Neuronal stem cell (in vitro differentiated cells): Measurements from ENCODE around the gene SPSB2.
"Not testable (repeated sequence)": the region's sequence is repeated elsewhere in the genome, so short reads cannot be mapped to it uniquely, and the experiment has no call there.

Experiments
- DNase-seq: peaks from one replicate; pipeline ENCODE4 v3.0.0-alpha.2; 2013; ENCODE audit warnings: low spot score
- H2AFZ ChIP-seq: one replicate; pipeline ENCODE4 v1.6.1; 2013; ENCODE audit warnings: mild to moderate bottlenecking, low read length, inconsistent platforms
- H2AK5ac ChIP-seq: 2 replicates; pipeline ENCODE4 v1.6.1; 2013; ENCODE audit warnings: low read depth, mild to moderate bottlenecking, inconsistent platforms, low read length, moderate library complexity, mixed read lengths
- H2BK120ac ChIP-seq: 2 replicates; pipeline ENCODE4 v1.6.1; 2013; ENCODE audit warnings: low read depth, mild to moderate bottlenecking, inconsistent platforms, low read length, moderate library complexity, mixed read lengths
- H2BK12ac ChIP-seq: one replicate; pipeline ENCODE4 v1.6.1; 2013; ENCODE audit warnings: low read length, inconsistent platforms
- H2BK15ac ChIP-seq: 2 replicates; pipeline ENCODE4 v1.6.1; 2013; ENCODE audit warnings: mild to moderate bottlenecking, low read length, inconsistent platforms, mixed read lengths
- H2BK5ac ChIP-seq: one replicate; pipeline ENCODE4 v1.6.1; 2013; ENCODE audit warnings: inconsistent platforms, mild to moderate bottlenecking, low read length, moderate library complexity
- H3K14ac ChIP-seq: one replicate; pipeline ENCODE4 v1.6.1; 2013; ENCODE audit warnings: low read length, inconsistent platforms
- H3K18ac ChIP-seq: 2 replicates; pipeline ENCODE4 v1.6.1; 2013; ENCODE audit warnings: low read length, inconsistent platforms
- H3K23ac ChIP-seq: 2 replicates; pipeline ENCODE4 v1.6.1; 2013; ENCODE audit warnings: low read depth, mild to moderate bottlenecking, mixed read lengths, low read length, inconsistent platforms; ENCODE audit not compliant: poor library complexity
- H3K27ac ChIP-seq: replicated peaks from 3 replicates; pipeline ENCODE4 v1.5.1; 2013; ENCODE audit warnings: low read length, inconsistent platforms
- H3K27me3 ChIP-seq, 3 experiments: 2 replicates each; pipeline ENCODE4 v1.6.1; 2013; ENCODE audit warnings: low read length in 3 of 3, mild to moderate bottlenecking in 2 of 3, inconsistent platforms in 1 of 3, low read depth in 1 of 3, mixed read lengths in 1 of 3, moderate library complexity in 1 of 3; ENCODE audit not compliant: control insufficient read depth in 3 of 3, insufficient read depth in 3 of 3
- H3K36me3 ChIP-seq, 2 donors: replicated peaks in 1 of 2; 2 replicates each; pipeline ENCODE4 v1.6.1; 2013; ENCODE audit warnings: low read length in 2 of 2; ENCODE audit not compliant: control insufficient read depth in 2 of 2, insufficient read depth in 2 of 2
- H3K4ac ChIP-seq: 2 replicates; pipeline ENCODE4 v1.6.1; 2013; ENCODE audit warnings: inconsistent platforms, mild to moderate bottlenecking, low read length, moderate library complexity
- H3K4me1 ChIP-seq, 2 donors: 1 replicate in 1 of 2; 2 replicates in 1 of 2; pipeline ENCODE4 v1.6.1; 2013; ENCODE audit warnings: low read length in 2 of 2, low read depth in 1 of 2; ENCODE audit not compliant: control insufficient read depth in 2 of 2, insufficient read depth in 1 of 2
- H3K4me2 ChIP-seq: one replicate; pipeline ENCODE4 v1.6.1; 2013; ENCODE audit warnings: mild to moderate bottlenecking, low read length, inconsistent platforms; ENCODE audit not compliant: insufficient read depth, poor library complexity, severe bottlenecking
- H3K4me3 ChIP-seq, 2 donors: 2 replicates each; pipeline ENCODE4 v1.5.1; 2013; ENCODE audit warnings: low read length in 2 of 2, mild to moderate bottlenecking in 2 of 2, inconsistent platforms in 1 of 2, moderate library complexity in 1 of 2
- H3K79me1 ChIP-seq: one replicate; pipeline ENCODE4 v1.6.1; 2013; ENCODE audit warnings: low read depth, mild to moderate bottlenecking, inconsistent platforms, low read length, moderate library complexity
- H3K9ac ChIP-seq: one replicate; pipeline ENCODE4 v1.6.1; 2013; ENCODE audit warnings: mild to moderate bottlenecking, low read depth, low read length, inconsistent platforms; ENCODE audit not compliant: poor library complexity
- H3K9me3 ChIP-seq, 2 donors: replicated peaks in 1 of 2; 2 replicates each; pipeline versions ENCODE3 to v1.6.1; 2013; ENCODE audit warnings: low read length in 2 of 2, mild to moderate bottlenecking in 2 of 2, inconsistent platforms in 1 of 2, low read depth in 1 of 2, mixed read lengths in 1 of 2, moderate library complexity in 1 of 2; ENCODE audit not compliant: control insufficient read depth in 2 of 2, insufficient read depth in 1 of 2
- H4K8ac ChIP-seq: one replicate; pipeline ENCODE4 v1.6.1; 2013; ENCODE audit warnings: low read depth, mild to moderate bottlenecking, inconsistent platforms, low read length, moderate library complexity
- H4K91ac ChIP-seq: one replicate; pipeline ENCODE4 v1.6.1; 2013; ENCODE audit warnings: low read length, low read depth, mild to moderate bottlenecking, inconsistent platforms; ENCODE audit not compliant: poor library complexity
- WGBS, 2 donors: extraction: QIAGEN DNeasy Blood & Tissue Kit; methylation state at CpG; one replicate each; pipeline ENCODE4 v1.1.7; 2013; ENCODE audit warnings: missing lambda C conversion rate in 2 of 2, mixed read lengths in 1 of 2; ENCODE audit not compliant: insufficient read length in 2 of 2, insufficient replicate concordance in 1 of 2; ENCODE audit errors: extremely low coverage in 2 of 2; 5-methylcytosine and 5-hydroxymethylcytosine counted together

The SPSB2 gene

GRCh38 chr12:6899427-6899826 is 26.3 kb upstream of the SPSB2 start:
- Histone ChIP-seq H3K4me3 (no peak overlapping the region), H2BK5ac (no peak overlapping the region), H3K27me3 (no peaks in the 10 kb centered on the region), H3K4me1 (peaks cover 2 to 5% of the 10 kb centered on the region in 2 donors), H3K18ac (no peak overlapping the region), H3K36me3 (no peaks in the 10 kb centered on the region), H3K4me2 (no peak overlapping the region), H2AK5ac (no peak overlapping the region), H3K27ac (no peak overlapping the region), H3K9me3 (no peaks in the 10 kb centered on the region), H3K23ac (no peak overlapping the region), H2BK12ac (no peak overlapping the region), H4K8ac (no peak overlapping the region), H3K9ac (no peak overlapping the region), H2BK15ac (no peak overlapping the region), H3K79me1 (no peaks in the 10 kb centered on the region), H4K91ac (no peak overlapping the region), H3K14ac (no peak overlapping the region), H2BK120ac (no peak overlapping the region), H3K4ac (no peak overlapping the region), H2AFZ (no peak overlapping the region)
- WGBS, 2 donors, result no CpG with 5 or more reads among the region's 5 CpGs
- DNase-seq, result no peak

GRCh38 chr12:6896846-6897435 is 23.8 kb upstream of the SPSB2 start:
- no peak overlapping the region for H4K8ac ChIP-seq
- no peak overlapping the region for H3K14ac ChIP-seq
- no peak overlapping the region for H2AK5ac ChIP-seq
- no peak overlapping the region for H3K27ac ChIP-seq
- H2BK120ac ChIP-seq, result no peak overlapping the region
- no peaks in the 10 kb centered on the region for H3K9me3 ChIP-seq
- H3K18ac ChIP-seq, result no peak overlapping the region
- H3K4me2 ChIP-seq, result no peak overlapping the region
- no peaks in the 10 kb centered on the region for H3K36me3 ChIP-seq
- H2BK12ac ChIP-seq, result no peak overlapping the region
- peak overlapping the region; percentile 12 for H3K9ac ChIP-seq
- no peaks in the 10 kb centered on the region for H3K79me1 ChIP-seq
- H2BK5ac ChIP-seq, result no peak overlapping the region
- peaks cover 0 to 2% of the 10 kb centered on the region in 2 donors for H3K4me1 ChIP-seq
- no peak overlapping the region for H3K4me3 ChIP-seq
- no CpG with 5 or more reads among the region's 6 CpGs for WGBS, 2 donors
- H4K91ac ChIP-seq, result no peak overlapping the region
- H3K27me3 ChIP-seq, result no peaks in the 10 kb centered on the region
- no peak for DNase-seq
- H3K23ac ChIP-seq, result no peak overlapping the region
- no peak overlapping the region for H3K4ac ChIP-seq
- no peak overlapping the region for H2BK15ac ChIP-seq
- no peak overlapping the region for H2AFZ ChIP-seq

GRCh38 chr12:6894321-6894720 is 21.2 kb upstream of the SPSB2 start:
- H2AK5ac ChIP-seq, result no peak overlapping the region
- no peak overlapping the region for H2BK12ac ChIP-seq
- no peak overlapping the region for H3K23ac ChIP-seq
- H3K9me3 ChIP-seq, result no peaks in the 10 kb centered on the region
- H3K27ac ChIP-seq, result no peak overlapping the region
- DNase-seq, result no peak
- no peak overlapping the region for H4K8ac ChIP-seq
- H3K14ac ChIP-seq, result no peak overlapping the region
- H3K4me2 ChIP-seq, result no peak overlapping the region
- no peak overlapping the region for H3K4ac ChIP-seq
- no peak overlapping the region for H4K91ac ChIP-seq
- H3K18ac ChIP-seq, result no peak overlapping the region
- no peak overlapping the region for H2BK120ac ChIP-seq
- H2AFZ ChIP-seq, result no peak overlapping the region
- WGBS, 2 donors, result no CpG with 5 or more reads among the region's 3 CpGs
- H2BK15ac ChIP-seq, result no peak overlapping the region
- no peaks in the 10 kb centered on the region for H3K79me1 ChIP-seq
- H3K4me1 ChIP-seq, result peaks cover 4 to 5% of the 10 kb centered on the region in 2 donors
- H3K27me3 ChIP-seq, result no peaks in the 10 kb centered on the region
- H3K9ac ChIP-seq, result no peak overlapping the region
- no peak overlapping the region for H3K4me3 ChIP-seq
- no peaks in the 10 kb centered on the region for H3K36me3 ChIP-seq
- H2BK5ac ChIP-seq, result no peak overlapping the region

- not testable (repeated sequence) for H3K79me1 ChIP-seq, H2BK120ac ChIP-seq, H3K14ac ChIP-seq, H2BK5ac ChIP-seq, H3K23ac ChIP-seq, DNase-seq, H4K91ac ChIP-seq, H3K36me3 ChIP-seq, H2AK5ac ChIP-seq, H3K9me3 ChIP-seq, H3K4ac ChIP-seq, H2BK15ac ChIP-seq, H2AFZ ChIP-seq, H3K27me3 ChIP-seq, H3K18ac ChIP-seq, H4K8ac ChIP-seq, H3K4me1 ChIP-seq, H3K9ac ChIP-seq, H3K4me2 ChIP-seq, H3K27ac ChIP-seq, H2BK12ac ChIP-seq
- WGBS, 2 donors, result no CpG with 5 or more reads among the region's 3 CpGs
- peak overlapping the region in 1 of 2 donors; percentile 22 for H3K4me3 ChIP-seq
These were observed 19.6 kb upstream of the SPSB2 start for GRCh38 chr12:6892683-6893082.
